ENCODE results near the gene CDH12.

DNA sequence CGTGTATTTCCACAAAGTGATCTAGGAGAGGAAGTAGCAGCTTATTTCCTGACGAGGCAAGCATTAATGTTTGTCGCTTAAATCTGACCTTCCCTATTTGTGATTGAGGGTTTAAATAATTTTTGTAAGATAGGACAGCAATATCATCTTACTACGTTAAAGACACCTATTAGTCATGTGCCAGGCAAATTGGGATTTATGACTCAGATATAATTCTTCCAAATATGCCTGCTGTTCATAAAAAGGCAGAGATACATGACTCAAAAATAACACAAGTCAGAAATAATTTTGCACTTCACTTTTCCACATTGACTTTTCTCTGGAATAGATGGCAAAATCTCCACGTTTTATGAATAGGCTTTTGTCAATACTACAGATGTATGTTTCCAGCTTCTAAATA is 43.0 kb upstream of the CDH12 start:
- TF ChIP-seq CTCF (IDR thresholded peaks at IDR 0.05; ENCODE audit: low read length) (no peak), EZH2 (IDR thresholded peaks at IDR 0.05; ENCODE audit: borderline replicate concordance, low read length) (no peak)

All from OCI-LY1 (cell line).